Epidermal melanocyte (primary cell): ENCODE data around the gene SYTL5.
"Not testable (repeated sequence)": the region's sequence is repeated elsewhere in the genome, so short reads cannot be mapped to it uniquely, and the experiment has no call there.

Source experiments
- DNase-seq: peaks from one replicate; pipeline ENCODE4 v3.0.0; 2011; ENCODE audit warnings: low spot score; ENCODE audit not compliant: insufficient read length

Gene SYTL5

GRCh38 chrX:38006291-38006690 is at the start of gene SYTL5:
SYTL5 (plus strand) TSS chrX:38006553; CDS start chrX:38033890, 27,337 bp downstream.
- DNase-seq, result no peak

- DNase-seq, result no peak
Observed at GRCh38 chrX:37958525-37959211, 47.7 kb upstream of the SYTL5 start.

GRCh38 chrX:37959212-37960021 is 46.9 kb upstream of the SYTL5 start:
- DNase-seq, result no peak

- DNase-seq, result no peak
Observed at GRCh38 chrX:37961118-37961517, 45.2 kb upstream of the SYTL5 start.

- no peak for DNase-seq
Observed at GRCh38 chrX:37967714-37968113, 38.6 kb upstream of the SYTL5 start.

- no peak for DNase-seq
Observed at GRCh38 chrX:37975421-37975820, 30.9 kb upstream of the SYTL5 start.

- no peak for DNase-seq
Observed at GRCh38 chrX:37976153-37976552, 30.2 kb upstream of the SYTL5 start.

- no peak for DNase-seq
Observed at GRCh38 chrX:37984880-37985279, 21.5 kb upstream of the SYTL5 start.

- no peak for DNase-seq
Observed at GRCh38 chrX:37986893-37987292, 19.5 kb upstream of the SYTL5 start.

- no peak for DNase-seq
Observed at GRCh38 chrX:37989304-37989703, 17.0 kb upstream of the SYTL5 start.

GRCh38 chrX:37991303-37991702 is 15.1 kb upstream of the SYTL5 start:
- not testable (repeated sequence) for DNase-seq

GRCh38 chrX:37993176-37993575 is 13.2 kb upstream of the SYTL5 start:
- DNase-seq, result no peak

- no peak for DNase-seq
Observed at GRCh38 chrX:37993837-37994619, 12.3 kb upstream of the SYTL5 start.

GRCh38 chrX:37995428-37995827 is 10.9 kb upstream of the SYTL5 start:
- DNase-seq, result no peak

GRCh38 chrX:37997096-37997495 is 9.3 kb upstream of the SYTL5 start:
- no peak for DNase-seq

- no peak for DNase-seq
Observed at GRCh38 chrX:37998586-37999262, 7.6 kb upstream of the SYTL5 start.

- no peak for DNase-seq
Observed at GRCh38 chrX:38000706-38001105, 5.6 kb upstream of the SYTL5 start.

- no peak for DNase-seq
Observed at GRCh38 chrX:38004046-38004445, 2.3 kb upstream of the SYTL5 start.

- DNase-seq, result no peak
Observed at GRCh38 chrX:38006778-38007177, 425 bp downstream of the SYTL5 start.

- DNase-seq, result no peak
Observed at GRCh38 chrX:38008658-38009057, 2.3 kb downstream of the SYTL5 start.

- DNase-seq, result no peak
Observed at GRCh38 chrX:38009641-38010040, 3.3 kb downstream of the SYTL5 start.
